GM18502 (cell line): ENCODE measurements around the gene STAT5A.
"Not testable (repeated sequence)": the region's sequence is repeated elsewhere in the genome, so short reads cannot be mapped to it uniquely, and the experiment has no call there.

Experiments used
- ATAC-seq: cut with Tn5 transposase; IDR thresholded peaks from one replicate; pipeline ENCODE4 v1.9.1; 2021; ENCODE audit warnings: mild to moderate bottlenecking; ENCODE audit not compliant: unreplicated experiment, poor library complexity

The STAT5A gene

DNA sequence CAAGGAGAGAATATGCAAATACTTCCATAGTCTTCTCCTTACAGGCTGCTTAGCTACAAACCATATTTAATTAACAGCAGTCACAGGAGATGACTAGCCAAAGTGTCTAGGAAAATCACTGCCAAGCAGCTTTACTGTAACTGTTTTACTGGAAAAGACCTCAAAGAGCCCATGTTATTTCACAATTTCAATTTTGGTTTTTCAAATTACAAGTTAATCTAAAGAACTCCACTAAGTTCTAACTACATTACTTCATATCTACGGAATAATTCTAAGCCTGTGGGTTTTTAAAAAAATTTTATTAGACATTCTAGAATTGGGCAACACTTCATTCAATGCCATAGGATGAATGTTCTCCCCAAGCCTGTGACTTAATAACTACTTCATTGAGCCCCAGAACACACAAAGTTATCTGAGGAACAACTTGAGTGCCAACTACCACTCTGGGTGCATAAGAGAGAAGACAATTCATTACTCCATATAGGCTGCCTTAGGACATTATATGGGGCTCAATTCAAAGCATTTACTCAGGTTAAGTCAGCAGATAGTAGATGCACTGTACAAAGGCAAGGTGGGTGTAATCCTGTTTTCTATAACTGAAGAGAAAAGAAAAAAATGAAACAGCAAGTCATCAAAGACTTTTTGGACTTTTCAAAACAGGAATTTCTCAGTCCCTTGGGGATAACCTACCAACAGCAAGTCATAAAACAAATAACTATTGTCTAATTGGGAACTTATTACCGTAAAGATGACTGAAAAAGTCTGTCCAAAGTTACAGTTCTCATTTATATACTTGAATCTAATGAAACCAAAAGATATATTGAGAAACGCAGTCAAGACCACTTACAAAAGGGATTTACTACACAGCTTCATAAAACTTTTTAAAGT lies 66.9 kb downstream of the STAT5A start:
- no peak for ATAC-seq

GRCh38 chr17:42358434-42358833 lies 70.1 kb downstream of the STAT5A start:
- no peak for ATAC-seq

GRCh38 chr17:42359133-42359532 lies 70.8 kb downstream of the STAT5A start:
- no peak for ATAC-seq

GRCh38 chr17:42360388-42360787 lies 72.1 kb downstream of the STAT5A start:
- not testable (repeated sequence) for ATAC-seq
